Stomach (tissue), 9 donors: ENCODE measurements around the gene GSTO1. TPM values are rescaled to one million over a fixed set of nuclear protein-coding genes. Genes with fewer than 3 reads are reported as not detected.
A peak's percentile ranks its signal among the peaks of the same experiment; 100 is the strongest.

Experiments
- DNase-seq, 2 donors: peaks; one replicate each; pipeline versions ENCODE4 v3.0.0 to v3.0.0-alpha.2; 2013 to 2019
- H3K27ac ChIP-seq, 5 donors: fragments of 200-600 bp in 4 of 5; sonication (generic) in 4 of 5; one replicate each; pipeline ENCODE4 v1.5.1; 2013 to 2019; ENCODE audit warnings: mild to moderate bottlenecking in 1 of 5, moderate library complexity in 1 of 5
- H3K27me3 ChIP-seq, 3 donors: fragments of 200-600 bp; sonication (generic); one replicate each; pipeline ENCODE4 v1.5.1; 2017 to 2019; ENCODE audit warnings: mixed run types in 1 of 3
- H3K36me3 ChIP-seq, 4 donors: fragments of 200-600 bp; sonication (generic); 1 replicate in 3 of 4; 2 replicates in 1 of 4; pipeline ENCODE4 v1.5.1; 2016 to 2019
- H3K4me1 ChIP-seq, 4 donors: fragments of 200-600 bp; sonication (generic); one replicate each; pipeline ENCODE4 v1.5.1; 2016 to 2019
- H3K4me3 ChIP-seq, 4 donors: fragments of 200-600 bp; sonication (generic) in 3 of 4; one replicate each; pipeline ENCODE4 v1.5.1; 2016 to 2019; ENCODE audit warnings: mild to moderate bottlenecking in 1 of 4
- H3K9me3 ChIP-seq, 4 donors: fragments of 200-600 bp; sonication (generic); one replicate each; pipeline ENCODE4 v1.5.1; 2016 to 2019
- CTCF ChIP-seq, 7 experiments: fragments of 450-650 bp in 4 of 7; fragments of 200-600 bp in 3 of 7; sonication (generic) in 3 of 7; IDR thresholded peaks; one replicate each; pipeline ENCODE4 v1.5.1; 2016 to 2019; ENCODE audit warnings: antibody characterized with exemption in 7 of 7, control low read depth in 2 of 7, mild to moderate bottlenecking in 1 of 7
- EP300 ChIP-seq: sonication (generic); formaldehyde crosslinking; IDR thresholded peaks from one replicate; pipeline ENCODE4 v1.6.1; 2017; ENCODE audit warnings: antibody characterized with exemption
- POLR2A ChIP-seq, 4 donors: fragments of 450-650 bp; IDR thresholded peaks; one replicate each; pipeline ENCODE4 v1.6.1; 2016; ENCODE audit warnings: antibody characterized with exemption in 4 of 4, control low read depth in 2 of 4, mild to moderate bottlenecking in 1 of 4, moderate library complexity in 1 of 4
- POLR2AphosphoS5 ChIP-seq, 3 donors: sonication (generic); formaldehyde crosslinking; IDR thresholded peaks; one replicate each; pipeline ENCODE4 v1.6.1; 2016; ENCODE audit warnings: antibody characterized with exemption in 3 of 3
- WGBS, 5 donors: extraction: QIAGEN DNeasy Blood & Tissue Kit in 3 of 5; methylation state at CpG; one replicate each; pipeline versions ENCODE4 v1.1.5 to v1.1.7; 2013 to 2018; 5-methylcytosine and 5-hydroxymethylcytosine counted together
- intact Hi-C: fragments of 100-400 bp; cut with DNase I; formaldehyde crosslinking; loops from one replicate; pipeline ENCODE4 v1.15.1; 2023; ENCODE audit warnings: low total_unique reads
- polyA plus RNA-seq, 3 donors: library from polyadenylated mRNA; stranded (reverse); fragments of 200-250 nt; gene quantifications; one replicate each; pipeline ENCODE4 v1.2.3, GENCODE V29; 2013
- total RNA-seq, 5 donors: library from RNA; depleted of rRNA; stranded (reverse); fragments of >200 nt; gene quantifications; one replicate each; pipeline versions ENCODE4 v1.1.0 to v1.2.3, GENCODE V29; 2014 to 2016
- donor health status: healthy with polysubstance abuse.
- donor health status: Bipolar disorder and iron deficiency.
- donor health status: healthy.

The GSTO1 gene
- total and polyA plus RNA-seq, 8 donors, result 9.8 to 192 (median 76.4) TPM

- Histone ChIP-seq H3K4me3 (peak within 1 kb of the TSS; percentile 76 to 90 (median 86)), H3K27ac (peak within 1 kb of the TSS; percentile 92 to 96 (median 94)), H3K36me3 (peaks cover 22 to 44% (median 41%) of the 10 kb centered on the region in 4 donors), H3K27me3 (no peaks in the 10 kb centered on the region), H3K9me3 (no peaks in the 10 kb centered on the region), H3K4me1 (peaks cover 13 to 46% (median 21%) of the 10 kb centered on the region in 4 donors)
- intact Hi-C loops, result no loop called here
- 1 to 2% (median 1%) methylated on average over 36 to 59 of the region's 59 CpGs for WGBS, 5 donors
- TF ChIP-seq CTCF (IDR thresholded peaks at IDR 0.05), result no peak
- peak; percentile 35 to 92 (median 83) for TF ChIP-seq POLR2AphosphoS5 (IDR thresholded peaks at IDR 0.05)
- TF ChIP-seq POLR2A (IDR thresholded peaks at IDR 0.05), result peak in 1 of 4 donors; percentile 19
- TF ChIP-seq EP300, result no peak
- peak; percentile 99 to 100 for DNase-seq
Observed at GRCh38 chr10:104268713-104269645, 14.3 kb downstream of the GSTO1 start, which contains the start of gene GSTO2. GSTO2 (plus strand) TSS chr10:104269184; CDS start chr10:104274916, 5,732 bp downstream.

GRCh38 chr10:104273286-104273685 lies 18.6 kb downstream of the GSTO1 start:
- DNase-seq, result no peak
- Histone ChIP-seq H3K4me1 (peaks cover 5 to 29% (median 13%) of the 10 kb centered on the region in 4 donors), H3K4me3 (no peak overlapping the region), H3K27me3 (peaks cover 0 to 17% (median 5%) of the 10 kb centered on the region in 3 donors), H3K9me3 (no peaks in the 10 kb centered on the region), H3K36me3 (peaks cover 0 to under 1% (median 0%) of the 10 kb centered on the region in 4 donors), H3K27ac (no peak overlapping the region)
- no peak for TF ChIP-seq POLR2A (IDR thresholded peaks at IDR 0.05)
- no peak for TF ChIP-seq EP300
- no peak for TF ChIP-seq POLR2AphosphoS5 (IDR thresholded peaks at IDR 0.05)
- no peak for TF ChIP-seq CTCF (IDR thresholded peaks at IDR 0.05)
- intact Hi-C loops, result no loop called here
- 34 to 62% (median 50%) methylated on average over 1 of the region's 1 CpG for WGBS, 5 donors

GRCh38 chr10:104273899-104274575 lies 19.3 kb downstream of the GSTO1 start:
- DNase-seq, result no peak
- TF ChIP-seq POLR2A (IDR thresholded peaks at IDR 0.05), result no peak
- no peak for TF ChIP-seq POLR2AphosphoS5 (IDR thresholded peaks at IDR 0.05)
- no peak for TF ChIP-seq CTCF (IDR thresholded peaks at IDR 0.05)
- TF ChIP-seq EP300, result no peak
- 29 to 53% (median 48%) methylated on average over 4 of the region's 4 CpGs for whole genome bisulfite sequencing, 5 donors
- no peaks in the 10 kb centered on the region for H3K36me3 ChIP-seq
- peaks cover 0 to 17% (median 5%) of the 10 kb centered on the region in 3 donors for H3K27me3 ChIP-seq
- peak overlapping the region in 1 of 4 donors; percentile 57 for H3K4me3 ChIP-seq
- H3K9me3 ChIP-seq, result no peaks in the 10 kb centered on the region
- intact Hi-C loops, result no loop called here
- no peak overlapping the region for H3K27ac ChIP-seq
- H3K4me1 ChIP-seq, result peaks cover 4 to 28% (median 12%) of the 10 kb centered on the region in 4 donors
